GM19238 (cell line): Measurements from ENCODE around the gene ZNF275.
"Not testable (repeated sequence)": the region's sequence is repeated elsewhere in the genome, so short reads cannot be mapped to it uniquely, and the experiment has no call there.

Experiments used
- DNase-seq: peaks from one replicate; pipeline ENCODE4 v3.0.0; 2011; ENCODE audit warnings: low spot score; ENCODE audit not compliant: insufficient read length

Gene ZNF275

GRCh38 chrX:153357877-153358276, 23.9 kb downstream of the ZNF275 start:
- DNase-seq: no peak

- no peak for DNase-seq
Observed at GRCh38 chrX:153361781-153362397, 27.9 kb downstream of the ZNF275 start.

GRCh38 chrX:153365670-153366069, 31.7 kb downstream of the ZNF275 start:
- DNase-seq: no peak

- DNase-seq: no peak
Observed at GRCh38 chrX:153366119-153366518, 32.2 kb downstream of the ZNF275 start.

GRCh38 chrX:153366878-153367538, 33.1 kb downstream of the ZNF275 start:
- DNase-seq: no peak

GRCh38 chrX:153370293-153371055, 36.5 kb downstream of the ZNF275 start:
- no peak for DNase-seq

GRCh38 chrX:153371256-153371655, 37.3 kb downstream of the ZNF275 start:
- no peak for DNase-seq

- DNase-seq: no peak
Observed at GRCh38 chrX:153372949-153373348, 39.0 kb downstream of the ZNF275 start.

GRCh38 chrX:153374426-153374825, 40.5 kb downstream of the ZNF275 start:
- DNase-seq: no peak

GRCh38 chrX:153375571-153375970, 41.6 kb downstream of the ZNF275 start:
- DNase-seq: no peak

GRCh38 chrX:153377727-153378126, 43.8 kb downstream of the ZNF275 start:
- DNase-seq: no peak

- DNase-seq: no peak
Observed at GRCh38 chrX:153378607-153379006, 44.7 kb downstream of the ZNF275 start.

GRCh38 chrX:153379508-153379907, 45.6 kb downstream of the ZNF275 start:
- no peak for DNase-seq

GRCh38 chrX:153379971-153380581, 46.1 kb downstream of the ZNF275 start:
- no peak for DNase-seq

GRCh38 chrX:153380691-153381090, 46.7 kb downstream of the ZNF275 start:
- no peak for DNase-seq

- DNase-seq: no peak
Observed at GRCh38 chrX:153381684-153382532, 48.0 kb downstream of the ZNF275 start.

- no peak for DNase-seq
Observed at GRCh38 chrX:153382563-153383482, 48.9 kb downstream of the ZNF275 start.

GRCh38 chrX:153384390-153384789, 50.4 kb downstream of the ZNF275 start:
- no peak for DNase-seq

- DNase-seq: not testable (repeated sequence)
Observed at GRCh38 chrX:153384973-153385372, 51.0 kb downstream of the ZNF275 start.

GRCh38 chrX:153386097-153386496, 52.1 kb downstream of the ZNF275 start:
- DNase-seq: no peak
